ENCODE results near the gene TULP1.
"Not testable (repeated sequence)": the region's sequence is repeated elsewhere in the genome, so short reads cannot be mapped to it uniquely, and the experiment has no call there.

TULP1 gene

GRCh38 chr6:35512740-35513139 lies at the start of gene TULP1:
Gene TULP1, minus strand, starts transcription at chr6:35512896. Its CDS starts 38 bp downstream, at chr6:35512858.
- DNase-seq, result no peak

DNA sequence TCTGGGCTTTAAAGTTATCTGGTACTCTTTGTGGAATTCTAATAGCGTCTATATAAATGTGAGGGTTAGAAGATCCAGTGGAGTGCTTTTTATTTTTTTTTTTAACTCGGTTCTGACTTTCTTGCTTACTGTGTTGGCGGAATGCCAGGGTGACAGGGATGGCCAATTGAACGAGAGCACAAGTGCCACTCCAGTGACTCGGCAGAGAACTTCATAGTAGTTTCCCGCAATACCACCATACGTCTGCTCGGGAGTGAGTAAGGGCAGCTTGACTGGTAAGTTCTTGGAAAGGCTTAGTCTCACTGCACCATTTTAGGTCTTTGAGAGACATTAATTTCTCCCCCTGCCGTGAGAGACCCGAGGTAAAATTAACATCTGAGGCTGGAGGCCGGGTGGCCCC lies 49.4 kb upstream of the TULP1 start:
- no peak for DNase-seq

- no peak for DNase-seq
Measured at GRCh38 chr6:35561113-35561512, 48.4 kb upstream of the TULP1 start.

- no peak for DNase-seq
Measured at GRCh38 chr6:35558571-35558970, 45.9 kb upstream of the TULP1 start.

GRCh38 chr6:35557239-35557638 lies 44.5 kb upstream of the TULP1 start:
- no peak for DNase-seq

DNA sequence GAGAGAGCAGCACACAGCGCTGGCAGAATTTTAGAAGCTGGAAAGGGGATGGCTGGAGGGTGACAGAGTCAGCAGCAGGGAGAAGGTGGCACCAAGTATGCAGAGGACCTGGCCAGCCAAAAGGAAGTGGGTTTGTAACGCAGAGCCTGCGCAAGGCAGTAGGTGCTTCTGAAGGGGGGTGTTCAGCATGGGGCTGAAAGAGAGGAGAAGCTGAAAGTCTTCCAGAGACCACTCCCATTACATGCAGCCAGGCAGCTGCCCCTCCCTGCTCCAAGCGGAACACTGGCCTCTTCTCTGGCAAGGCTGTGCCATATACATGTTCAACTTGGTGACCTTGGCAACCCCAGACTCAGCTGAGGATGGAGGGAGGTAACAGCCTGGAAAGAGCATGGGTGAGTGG lies 42.1 kb upstream of the TULP1 start:
- no peak for DNase-seq

DNA sequence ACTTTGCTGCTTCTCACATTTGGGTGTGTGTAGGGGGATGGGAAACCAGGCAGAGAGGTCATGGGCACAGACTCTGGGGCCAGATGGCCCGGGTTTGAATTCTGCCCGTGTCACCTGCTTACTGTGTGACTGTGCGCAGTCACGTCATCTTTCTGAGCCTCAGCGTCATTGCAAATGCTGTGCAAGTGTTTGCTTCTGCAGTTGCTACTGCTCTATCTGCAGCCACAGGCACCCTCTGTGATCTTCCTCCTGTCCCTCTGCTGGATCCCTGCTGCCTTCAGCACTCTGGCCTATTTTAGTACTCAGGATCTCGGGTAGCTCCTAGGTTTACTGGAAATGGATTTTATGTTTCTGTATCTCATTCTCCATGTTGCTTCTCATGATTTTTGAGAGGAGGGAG lies 40.6 kb upstream of the TULP1 start:
- no peak for DNase-seq

DNA sequence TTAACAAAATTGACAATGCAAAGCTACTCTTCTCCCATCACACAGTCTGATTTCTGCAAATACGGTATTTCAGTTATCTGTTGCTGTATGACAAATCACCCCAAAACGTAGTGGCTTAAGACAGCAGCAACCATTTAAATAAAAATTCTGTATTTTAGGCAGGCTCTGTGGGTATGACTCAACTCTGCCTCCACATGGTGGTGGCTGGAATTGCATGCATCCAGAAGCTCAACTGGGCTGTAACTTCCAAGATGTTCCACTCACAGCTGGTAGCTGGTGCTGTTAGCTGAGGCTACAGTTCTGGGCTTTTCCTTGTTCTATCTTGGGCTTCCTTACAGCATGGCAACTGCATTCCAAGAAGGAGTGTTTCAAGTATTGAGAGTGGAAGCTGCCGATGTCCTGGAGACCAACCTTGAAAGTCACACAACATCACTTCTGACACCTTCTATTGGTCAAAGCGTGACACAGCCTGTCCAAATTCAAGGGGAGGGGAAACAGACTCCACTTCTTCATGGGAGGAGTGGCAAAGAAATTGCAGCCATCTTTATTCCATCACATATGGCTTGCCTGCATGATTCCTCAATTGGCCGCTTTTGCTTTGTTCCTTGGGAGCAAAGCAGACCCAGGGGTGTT lies 39.7 kb upstream of the TULP1 start:
- no peak for DNase-seq

DNA sequence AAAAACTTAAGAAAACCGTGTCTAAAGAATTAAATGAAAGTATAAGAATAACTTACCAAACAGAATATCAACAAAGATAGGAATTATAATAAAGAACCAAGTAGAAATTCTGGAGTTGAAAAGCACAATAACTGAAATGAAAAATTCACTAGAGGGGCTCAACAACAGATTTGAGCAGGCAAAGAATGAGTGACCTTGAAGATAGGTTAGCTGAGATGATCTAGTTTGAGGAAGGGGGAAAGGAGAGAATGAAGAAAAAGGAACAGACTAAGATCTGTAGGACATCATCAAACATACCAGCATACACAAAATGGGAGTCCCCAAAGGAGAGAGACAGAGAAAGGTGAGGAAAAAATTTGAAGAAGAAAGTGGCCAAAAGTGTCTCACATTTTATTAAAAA lies 37.7 kb upstream of the TULP1 start:
- DNase-seq, result no peak

DNA sequence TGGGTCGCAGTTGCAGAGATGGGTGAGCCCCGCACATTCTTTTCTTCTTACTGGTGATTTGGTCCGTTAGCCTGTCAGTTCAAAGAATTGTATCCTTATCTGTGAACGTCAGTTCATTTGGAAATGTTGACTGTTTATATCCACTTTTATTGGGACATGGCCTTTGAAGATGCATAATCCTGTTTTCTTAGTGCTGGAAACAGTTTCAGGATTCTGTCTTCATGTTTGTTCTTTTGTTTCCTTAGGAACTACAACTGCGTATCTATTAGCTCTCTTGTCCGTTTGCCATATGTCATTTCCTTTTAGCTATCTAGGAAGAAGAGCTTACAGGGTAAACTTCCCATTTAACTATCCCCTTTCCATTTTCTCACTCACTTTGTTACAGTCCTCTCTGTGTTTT lies 35.0 kb upstream of the TULP1 start:
- no peak for DNase-seq

- no peak for DNase-seq
Measured at GRCh38 chr6:35544769-35545361, 32.2 kb upstream of the TULP1 start.

- DNase-seq, result no peak
Measured at GRCh38 chr6:35543459-35544193, 30.9 kb upstream of the TULP1 start.

DNA sequence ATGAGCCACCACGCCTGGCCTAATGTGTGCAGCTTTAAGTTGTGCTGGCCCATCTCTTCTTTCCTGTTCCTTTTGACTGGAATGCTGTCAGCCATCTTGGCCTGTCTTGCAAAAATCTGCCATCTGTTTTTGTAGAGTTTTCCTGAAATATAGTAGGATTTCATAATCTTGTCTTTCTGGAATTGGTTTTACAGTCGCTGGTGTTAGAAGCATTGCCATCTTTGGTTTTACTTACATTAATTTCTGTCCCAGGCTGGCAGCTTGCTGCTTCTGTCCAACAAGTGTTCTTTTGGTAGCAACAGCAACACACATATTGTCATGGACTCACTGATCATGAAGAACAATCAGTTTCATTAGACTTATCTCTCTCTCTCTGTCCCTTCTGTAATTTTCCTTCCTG lies 29.1 kb upstream of the TULP1 start:
- DNase-seq, result no peak

GRCh38 chr6:35539223-35539622 lies 26.5 kb upstream of the TULP1 start:
- no peak for DNase-seq

DNA sequence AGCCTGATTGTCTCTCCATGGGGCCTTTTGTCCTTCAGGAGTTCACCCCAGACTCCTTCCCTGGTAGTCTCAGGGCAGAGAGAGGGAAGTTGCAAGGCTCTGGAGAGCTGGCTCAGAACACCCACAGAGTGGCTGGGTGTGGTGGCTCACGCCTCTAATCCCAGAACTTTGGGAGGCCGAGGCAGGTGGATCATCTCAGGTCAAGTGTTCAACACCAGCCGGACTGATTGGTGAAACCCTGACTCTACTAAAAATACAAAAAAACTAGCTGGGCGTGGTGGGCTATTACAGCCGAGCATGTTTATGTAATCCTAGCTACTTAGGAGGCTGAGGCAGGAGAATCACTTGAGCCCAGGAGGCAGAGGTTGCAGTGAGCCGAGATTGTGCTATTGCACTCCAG lies 23.2 kb upstream of the TULP1 start:
- DNase-seq, result not testable (repeated sequence)

DNA sequence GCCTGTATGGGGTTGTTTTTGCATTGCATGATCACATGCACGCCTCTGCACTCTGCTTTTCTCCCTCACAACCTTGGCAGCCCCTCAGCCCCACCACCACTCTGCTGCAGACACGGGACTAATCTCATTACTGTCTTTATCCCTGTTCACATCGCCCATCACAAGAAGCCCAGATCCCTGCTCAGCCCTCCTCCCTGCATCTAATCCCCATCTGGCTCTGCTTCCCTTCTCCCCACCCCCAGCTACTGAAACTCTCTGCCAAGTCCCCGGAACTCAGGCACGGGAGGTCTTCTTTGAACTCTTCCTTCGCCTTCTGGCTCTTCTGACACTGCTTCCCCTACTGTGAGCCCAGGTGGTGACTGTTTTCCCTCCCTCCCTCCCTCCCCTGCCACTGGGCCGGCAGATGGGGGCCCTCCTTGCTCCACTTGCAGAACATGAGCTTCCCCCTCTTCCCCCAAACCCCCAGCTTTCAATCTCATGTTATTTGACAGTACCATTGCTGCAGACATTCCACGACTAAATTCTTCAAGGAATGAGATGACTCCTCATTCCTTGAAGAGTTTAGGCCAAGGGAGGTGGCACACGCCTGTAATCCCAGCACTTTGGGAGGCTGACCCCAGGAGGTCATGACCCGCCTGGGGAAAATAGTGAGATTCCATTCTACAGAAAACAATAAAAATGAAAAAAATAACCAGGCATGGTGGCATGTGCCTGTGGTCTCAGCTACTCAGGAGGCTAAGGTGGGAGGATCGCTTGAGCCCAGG lies 21.9 kb upstream of the TULP1 start:
- no peak for DNase-seq

DNA sequence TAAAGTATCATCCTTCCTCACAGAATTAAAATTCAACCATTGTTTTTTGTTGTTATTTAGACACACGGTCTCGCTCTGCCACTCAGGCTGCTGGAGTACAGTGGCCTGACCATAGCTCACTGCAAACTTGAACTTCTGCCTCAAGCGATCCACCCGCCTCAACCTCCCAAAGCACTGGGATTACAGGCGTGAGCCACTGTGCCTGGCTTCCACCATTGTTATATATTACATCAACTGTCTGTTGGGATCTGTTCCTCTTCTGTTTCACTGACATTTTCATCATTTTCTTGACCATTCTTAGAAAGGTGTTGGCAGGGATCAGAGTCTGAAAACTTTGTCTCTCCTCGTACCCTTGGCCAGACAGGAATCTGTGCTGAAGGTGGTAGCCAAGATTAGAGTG lies 21.3 kb upstream of the TULP1 start:
- DNase-seq, result no peak

DNA sequence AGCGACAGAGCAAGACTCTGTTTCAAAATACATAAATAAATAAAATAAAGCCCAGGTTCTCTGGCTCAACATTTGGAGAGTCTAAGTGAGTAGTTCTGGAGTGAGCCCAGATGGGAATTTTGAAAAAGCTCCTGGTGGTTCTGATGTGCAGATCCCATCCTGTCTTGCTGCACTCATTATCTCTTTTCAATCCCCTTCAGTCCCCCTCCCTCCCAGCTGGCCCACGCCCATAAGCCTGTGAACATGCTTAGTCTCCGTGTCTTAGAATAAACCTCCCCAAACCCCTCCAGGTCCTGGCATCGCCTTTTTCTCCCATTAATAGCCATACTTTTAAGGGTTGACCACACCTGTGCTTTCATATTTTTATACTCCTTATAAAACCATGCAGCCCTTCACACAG lies 19.4 kb upstream of the TULP1 start:
- no peak for DNase-seq

DNA sequence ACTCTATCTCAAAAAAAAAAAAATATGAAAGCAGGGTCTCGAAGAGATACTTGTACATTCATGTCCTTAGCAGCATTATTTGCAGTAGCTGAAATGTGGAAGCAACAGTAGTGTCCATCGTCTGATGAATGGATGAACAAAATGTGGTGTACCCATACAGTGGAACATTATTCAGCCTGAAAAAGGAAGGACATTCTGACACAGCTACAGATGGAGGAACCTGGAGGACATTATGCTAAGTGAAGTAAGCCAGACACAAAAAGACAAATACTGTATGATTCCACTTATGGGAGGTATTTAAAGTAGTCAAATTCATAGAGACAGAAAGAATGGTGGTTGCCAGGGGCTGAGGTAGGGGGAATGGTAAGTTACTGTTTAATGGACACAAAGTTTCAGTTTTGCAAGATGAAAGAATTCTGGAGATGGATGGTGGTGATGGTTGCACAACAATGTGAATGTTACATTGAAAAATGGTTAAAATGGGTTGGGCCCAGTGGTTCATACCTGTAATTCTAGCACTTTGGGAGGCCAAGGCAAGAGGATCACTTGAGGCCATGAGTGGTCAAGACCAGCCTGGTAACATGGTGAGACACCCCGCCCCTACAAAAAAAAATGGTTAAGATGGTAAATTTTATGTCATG lies 11.8 kb upstream of the TULP1 start:
- DNase-seq, result no peak

- peak; percentile 26 for DNase-seq
Measured at GRCh38 chr6:35522660-35523658, 10.3 kb upstream of the TULP1 start.

GRCh38 chr6:35522151-35522550 lies 9.5 kb upstream of the TULP1 start:
- no peak for DNase-seq

- no peak for DNase-seq
Measured at GRCh38 chr6:35521235-35521634, 8.5 kb upstream of the TULP1 start.
